Tibial nerve (tissue), 4 donors: ENCODE results near the gene PTPRD. TPM values are rescaled to one million over a fixed set of nuclear protein-coding genes. Genes with fewer than 3 reads are reported as not detected.

ENCODE experiments used
- DNase-seq, 2 donors: peaks; one replicate each; pipeline ENCODE4 v3.0.0-alpha.2; 2019; ENCODE audit warnings: low spot score in 2 of 2
- H3K27ac ChIP-seq, 4 donors: fragments of 200-600 bp; sonication (generic) in 3 of 4; one replicate each; pipeline ENCODE4 v1.5.1; 2017 to 2019; ENCODE audit warnings: mild to moderate bottlenecking in 1 of 4
- H3K27me3 ChIP-seq, 2 donors: fragments of 200-600 bp; sonication (generic) in 1 of 2; one replicate each; pipeline versions ENCODE4 v1.5.1 to v1.6.0; 2017 to 2019
- H3K36me3 ChIP-seq, 3 donors: fragments of 200-600 bp; sonication (generic); one replicate each; pipeline ENCODE4 v1.5.1; 2018 to 2019
- H3K4me1 ChIP-seq, 4 donors: fragments of 200-600 bp; sonication (generic) in 3 of 4; one replicate each; pipeline ENCODE4 v1.5.1; 2017 to 2019
- H3K4me3 ChIP-seq, 4 donors: fragments of 200-600 bp; sonication (generic) in 3 of 4; one replicate each; pipeline ENCODE4 v1.5.1; 2017 to 2019; ENCODE audit warnings: mild to moderate bottlenecking in 1 of 4, moderate library complexity in 1 of 4
- H3K9me3 ChIP-seq, 4 donors: fragments of 200-600 bp; sonication (generic) in 3 of 4; one replicate each; pipeline ENCODE4 v1.5.1; 2017 to 2019
- EP300 ChIP-seq, 2 donors: sonication (generic); formaldehyde crosslinking; IDR thresholded peaks; one replicate each; pipeline ENCODE4 v1.6.1; 2017; ENCODE audit warnings: antibody characterized with exemption in 2 of 2, mild to moderate bottlenecking in 1 of 2
- POLR2A ChIP-seq, 2 donors: fragments of 450-650 bp; IDR thresholded peaks; one replicate each; pipeline ENCODE4 v1.6.1; 2017; ENCODE audit warnings: antibody characterized with exemption in 2 of 2, mild to moderate bottlenecking in 2 of 2, moderate library complexity in 2 of 2
- WGBS, 2 donors: methylation state at CpG; one replicate each; pipeline ENCODE4 v1.1.5; 2018; 5-methylcytosine and 5-hydroxymethylcytosine counted together
- total RNA-seq, 4 donors: library from RNA; depleted of rRNA; stranded (reverse); fragments of >200 nt; gene quantifications; one replicate each; pipeline ENCODE4 v1.1.0, GENCODE V29; 2016
- TF ChIP-seq, protein P1 (sequence below), 5 experiments: fragments of 200-600 bp in 3 of 5; fragments of 450-650 bp in 2 of 5; sonication (generic) in 3 of 5; IDR thresholded peaks; one replicate each; pipeline ENCODE4 v1.5.1; 2016 to 2019; ENCODE audit warnings: antibody characterized with exemption in 5 of 5, mild to moderate bottlenecking in 3 of 5, moderate library complexity in 2 of 5

PTPRD gene
- total RNA-seq, 4 donors from 2014 or later, result 1.7 to 13.2 (median 5.1) TPM

DNA sequence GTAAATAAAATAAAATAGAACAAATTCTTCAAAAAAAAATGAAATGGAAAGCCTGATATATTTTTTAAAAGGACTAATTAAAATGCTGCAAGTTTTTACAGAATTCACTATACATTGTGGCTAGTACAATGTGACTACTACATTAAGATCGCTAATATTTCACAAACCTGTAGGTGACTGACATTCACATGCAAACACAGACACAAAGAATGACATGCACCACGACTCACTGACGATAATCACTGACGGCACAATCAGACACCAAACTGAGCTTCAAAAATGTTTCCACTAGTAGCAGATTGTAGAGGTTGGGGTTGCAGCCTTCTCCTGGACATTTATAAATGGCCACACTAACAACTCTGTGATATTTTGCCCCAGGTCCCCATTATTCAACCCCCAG lies 2175.5 kb downstream of the PTPRD start:
- WGBS, 2 donors, result 85 to 90% methylated on average over 4 of the region's 4 CpGs
- Histone ChIP-seq H3K27ac (no peak overlapping the region), H3K27me3 (no peaks in the 10 kb centered on the region), H3K4me1 (no peaks in the 10 kb centered on the region), H3K4me3 (no peak overlapping the region), H3K9me3 (no peaks in the 10 kb centered on the region), H3K36me3 (no peaks in the 10 kb centered on the region)
- no peak for TF ChIP-seq POLR2A (IDR thresholded peaks at IDR 0.05)
- TF ChIP-seq EP300 (IDR thresholded peaks at IDR 0.05), result no peak
- TF ChIP-seq, protein P1, sequence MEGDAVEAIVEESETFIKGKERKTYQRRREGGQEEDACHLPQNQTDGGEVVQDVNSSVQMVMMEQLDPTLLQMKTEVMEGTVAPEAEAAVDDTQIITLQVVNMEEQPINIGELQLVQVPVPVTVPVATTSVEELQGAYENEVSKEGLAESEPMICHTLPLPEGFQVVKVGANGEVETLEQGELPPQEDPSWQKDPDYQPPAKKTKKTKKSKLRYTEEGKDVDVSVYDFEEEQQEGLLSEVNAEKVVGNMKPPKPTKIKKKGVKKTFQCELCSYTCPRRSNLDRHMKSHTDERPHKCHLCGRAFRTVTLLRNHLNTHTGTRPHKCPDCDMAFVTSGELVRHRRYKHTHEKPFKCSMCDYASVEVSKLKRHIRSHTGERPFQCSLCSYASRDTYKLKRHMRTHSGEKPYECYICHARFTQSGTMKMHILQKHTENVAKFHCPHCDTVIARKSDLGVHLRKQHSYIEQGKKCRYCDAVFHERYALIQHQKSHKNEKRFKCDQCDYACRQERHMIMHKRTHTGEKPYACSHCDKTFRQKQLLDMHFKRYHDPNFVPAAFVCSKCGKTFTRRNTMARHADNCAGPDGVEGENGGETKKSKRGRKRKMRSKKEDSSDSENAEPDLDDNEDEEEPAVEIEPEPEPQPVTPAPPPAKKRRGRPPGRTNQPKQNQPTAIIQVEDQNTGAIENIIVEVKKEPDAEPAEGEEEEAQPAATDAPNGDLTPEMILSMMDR (IDR thresholded peaks at IDR 0.05), result no peak
- DNase-seq, result no peak

DNA sequence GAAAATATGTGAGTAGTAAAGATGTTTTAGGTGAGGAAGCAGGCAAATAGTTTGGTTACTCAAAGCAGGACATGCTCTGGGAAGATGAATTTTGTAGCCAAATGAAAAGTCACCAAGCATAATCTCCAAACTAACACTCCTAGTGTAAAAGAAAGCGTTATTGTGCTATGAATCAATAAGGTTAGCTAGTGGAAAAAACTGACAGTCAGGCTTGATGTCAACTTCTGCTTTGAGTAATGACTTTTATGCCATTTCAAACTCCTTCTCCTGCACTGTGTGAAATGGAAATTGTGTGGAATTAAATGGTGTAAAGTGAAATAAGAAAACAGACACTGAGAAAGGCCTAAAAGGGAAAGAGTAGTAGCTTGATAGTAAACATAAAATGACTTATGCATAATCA lies 2176.0 kb downstream of the PTPRD start:
- Histone ChIP-seq H3K27me3 (no peaks in the 10 kb centered on the region), H3K4me1 (no peaks in the 10 kb centered on the region), H3K4me3 (no peak overlapping the region), H3K27ac (no peak overlapping the region), H3K36me3 (no peaks in the 10 kb centered on the region), H3K9me3 (no peaks in the 10 kb centered on the region)
- 37 to 56% methylated on average over 1 of the region's 1 CpG for WGBS, 2 donors
- no peak for DNase-seq
- no peak for TF ChIP-seq POLR2A (IDR thresholded peaks at IDR 0.05)
- TF ChIP-seq, protein P1 (IDR thresholded peaks at IDR 0.05), result no peak
- TF ChIP-seq EP300 (IDR thresholded peaks at IDR 0.05), result no peak

DNA sequence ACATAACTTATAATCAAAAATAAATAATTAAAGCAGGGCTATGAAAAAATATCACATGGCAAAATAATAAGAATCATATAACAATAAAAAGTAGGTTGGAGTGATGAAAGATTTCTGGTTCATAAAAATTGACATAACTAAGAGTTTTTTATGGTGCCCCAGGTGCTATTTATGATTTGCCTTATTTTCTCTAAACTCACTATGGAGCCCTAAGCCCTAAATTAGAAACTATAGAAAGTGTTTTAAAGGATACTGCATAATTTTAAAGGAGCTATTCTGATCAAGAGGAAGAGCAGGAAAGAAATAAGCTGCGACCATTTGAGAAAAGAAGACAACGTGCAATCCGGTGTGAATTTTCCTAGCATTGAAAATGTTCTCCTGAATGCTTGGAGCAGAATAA lies 2178.2 kb downstream of the PTPRD start:
- WGBS, 2 donors, result 96 to 99% methylated on average over 3 of the region's 3 CpGs
- DNase-seq, result no peak

DNA sequence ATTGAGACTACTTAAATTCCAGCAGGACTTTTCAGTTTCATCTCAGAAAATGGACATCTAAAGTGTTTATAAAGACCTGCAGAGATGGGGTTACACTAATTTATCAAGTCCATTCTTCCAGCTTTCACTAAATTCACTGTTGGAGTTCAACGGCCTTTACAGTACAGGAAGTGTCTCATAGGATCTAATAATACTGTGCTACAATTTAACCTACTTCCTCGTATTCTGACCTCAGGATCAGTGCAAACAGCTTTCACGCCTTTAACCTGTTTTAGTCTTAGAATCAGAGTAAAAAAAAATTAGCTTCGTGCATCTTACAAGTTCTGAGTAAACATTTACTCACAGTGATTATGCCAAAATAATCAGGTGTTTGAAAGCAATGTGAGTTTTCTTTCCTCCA lies 2180.6 kb downstream of the PTPRD start:
- Histone ChIP-seq H3K4me1 (no peaks in the 10 kb centered on the region), H3K4me3 (no peak overlapping the region), H3K36me3 (no peaks in the 10 kb centered on the region), H3K27me3 (no peaks in the 10 kb centered on the region), H3K9me3 (no peaks in the 10 kb centered on the region), H3K27ac (no peak overlapping the region)
- no peak for DNase-seq
- TF ChIP-seq POLR2A (IDR thresholded peaks at IDR 0.05), result no peak
- no peak for TF ChIP-seq EP300 (IDR thresholded peaks at IDR 0.05)
- 66 to 69% methylated on average over 4 of the region's 4 CpGs for WGBS, 2 donors

More for the DNA sequence above, 2178.2 kb downstream of the PTPRD start:
- no peaks in the 10 kb centered on the region for H3K9me3 ChIP-seq
- no peaks in the 10 kb centered on the region for H3K4me1 ChIP-seq
- TF ChIP-seq EP300 (IDR thresholded peaks at IDR 0.05) (no peak), POLR2A (IDR thresholded peaks at IDR 0.05) (no peak)
- TF ChIP-seq, protein P1 (IDR thresholded peaks at IDR 0.05), result no peak
- no peak overlapping the region for H3K4me3 ChIP-seq
- H3K27me3 ChIP-seq, result no peaks in the 10 kb centered on the region
- no peak overlapping the region for H3K27ac ChIP-seq
- H3K36me3 ChIP-seq, result no peaks in the 10 kb centered on the region

DNA sequence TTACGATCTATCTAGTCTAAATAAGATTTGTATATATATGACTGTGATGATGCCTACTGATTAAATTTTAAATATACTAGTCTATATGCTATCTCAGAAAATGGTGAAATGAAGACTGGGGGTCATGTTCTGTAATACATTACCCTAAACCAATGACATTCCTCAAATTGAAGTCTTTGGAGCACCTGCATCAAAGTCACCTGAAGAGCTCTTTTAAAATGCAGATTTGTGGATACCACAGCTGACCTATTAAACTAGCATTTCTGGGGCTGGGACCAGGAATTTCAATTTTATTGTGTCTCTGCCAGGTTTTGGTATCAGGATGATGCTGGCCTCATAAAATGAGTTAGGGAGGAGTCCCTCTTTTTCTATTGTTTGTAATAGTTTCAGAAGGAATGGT lies 2181.3 kb downstream of the PTPRD start:
- H3K4me1 ChIP-seq, result no peaks in the 10 kb centered on the region
- no peaks in the 10 kb centered on the region for H3K27me3 ChIP-seq
- no peaks in the 10 kb centered on the region for H3K9me3 ChIP-seq
- no peaks in the 10 kb centered on the region for H3K36me3 ChIP-seq
- H3K4me3 ChIP-seq, result no peak overlapping the region
- TF ChIP-seq, protein P1 (IDR thresholded peaks at IDR 0.05), result no peak
- TF ChIP-seq EP300 (IDR thresholded peaks at IDR 0.05) (no peak), POLR2A (IDR thresholded peaks at IDR 0.05) (no peak)
- H3K27ac ChIP-seq, result no peak overlapping the region
- no peak for DNase-seq
- 91 to 97% methylated on average over 1 of the region's 1 CpG for WGBS, 2 donors

DNA sequence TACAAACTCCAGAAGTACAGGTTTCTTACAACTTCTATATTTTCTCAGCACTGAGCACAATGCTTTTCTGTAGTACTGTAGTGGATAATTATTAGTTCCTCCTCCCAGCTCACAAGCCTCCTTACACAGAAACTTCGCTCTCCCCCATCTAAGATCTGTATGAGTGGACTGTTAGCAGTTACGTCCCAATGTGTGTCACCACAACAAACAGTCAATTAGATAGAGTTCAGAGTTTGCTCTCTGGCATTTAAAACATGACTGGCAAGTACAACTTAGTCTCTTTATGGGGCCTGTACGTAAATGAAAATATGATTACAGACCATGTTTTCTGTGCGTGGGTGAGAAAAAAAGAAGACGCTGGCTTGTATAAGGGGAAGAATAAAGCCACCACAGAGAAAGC lies 2181.9 kb downstream of the PTPRD start:
- DNase-seq, result no peak
- Histone ChIP-seq H3K4me1 (no peaks in the 10 kb centered on the region), H3K27ac (no peak overlapping the region), H3K27me3 (no peaks in the 10 kb centered on the region), H3K9me3 (no peaks in the 10 kb centered on the region), H3K36me3 (no peaks in the 10 kb centered on the region), H3K4me3 (no peak overlapping the region)
- 52 to 68% methylated on average over 5 of the region's 5 CpGs for WGBS, 2 donors
- TF ChIP-seq EP300 (IDR thresholded peaks at IDR 0.05), result no peak
- TF ChIP-seq, protein P1 (IDR thresholded peaks at IDR 0.05), result no peak
- no peak for TF ChIP-seq POLR2A (IDR thresholded peaks at IDR 0.05)
